ENCODE data around the gene CD8B2.
"Not testable (repeated sequence)": the region's sequence is repeated elsewhere in the genome, so short reads cannot be mapped to it uniquely, and the experiment has no call there.

CD8B2 gene

GRCh38 chr2:106486551-106487385 lies at the start of gene CD8B2:
CD8B2 (plus strand) TSS chr2:106487364; CDS start chr2:106487427, 63 bp downstream.
- not testable (repeated sequence) for H3K4me1 ChIP-seq (ENCODE audit: control insufficient read depth in 5 of 5, insufficient read depth in 5 of 5, low read length in 5 of 5); H3K9ac ChIP-seq (ENCODE audit: low read length in 5 of 5); H3K4me3 ChIP-seq (ENCODE audit: low read depth in 1 of 5, low read length in 5 of 5); H3K9me3 ChIP-seq (ENCODE audit: control insufficient read depth in 5 of 5, low read length in 5 of 5); H3K36me3 ChIP-seq (ENCODE audit: control insufficient read depth in 5 of 5, insufficient read depth in 5 of 5, low read length in 5 of 5); H3K27ac ChIP-seq (ENCODE audit: low read depth, low read length); H3K27me3 ChIP-seq (ENCODE audit: control insufficient read depth in 5 of 5, insufficient read depth in 4 of 5, low read length in 5 of 5)

GRCh38 chr2:106461882-106462281 lies 25.3 kb upstream of the CD8B2 start:
- H3K27me3 ChIP-seq (ENCODE audit: control insufficient read depth in 5 of 5, insufficient read depth in 4 of 5, low read length in 5 of 5); H3K9me3 ChIP-seq (ENCODE audit: control insufficient read depth in 5 of 5, low read length in 5 of 5); H3K9ac ChIP-seq (ENCODE audit: low read length in 5 of 5); H3K27ac ChIP-seq (ENCODE audit: low read depth, low read length); H3K4me3 ChIP-seq (ENCODE audit: low read depth in 1 of 5, low read length in 5 of 5); H3K36me3 ChIP-seq (ENCODE audit: control insufficient read depth in 5 of 5, insufficient read depth in 5 of 5, low read length in 5 of 5); H3K4me1 ChIP-seq (ENCODE audit: control insufficient read depth in 5 of 5, insufficient read depth in 5 of 5, low read length in 5 of 5): not testable (repeated sequence)

GRCh38 chr2:106467516-106467915 lies 19.6 kb upstream of the CD8B2 start:
- H3K27me3 ChIP-seq (ENCODE audit: control insufficient read depth in 5 of 5, insufficient read depth in 4 of 5, low read length in 5 of 5); H3K4me1 ChIP-seq (ENCODE audit: control insufficient read depth in 5 of 5, insufficient read depth in 5 of 5, low read length in 5 of 5); H3K4me3 ChIP-seq (ENCODE audit: low read depth in 1 of 5, low read length in 5 of 5); H3K9me3 ChIP-seq (ENCODE audit: control insufficient read depth in 5 of 5, low read length in 5 of 5); H3K36me3 ChIP-seq (ENCODE audit: control insufficient read depth in 5 of 5, insufficient read depth in 5 of 5, low read length in 5 of 5); H3K9ac ChIP-seq (ENCODE audit: low read length in 5 of 5); H3K27ac ChIP-seq (ENCODE audit: low read depth, low read length): not testable (repeated sequence)

GRCh38 chr2:106468107-106468506 lies 19.1 kb upstream of the CD8B2 start, which contains the start of gene RGPD3:
RGPD3 (minus strand) TSS chr2:106468413; CDS start chr2:106468288, 125 bp downstream.
- H3K27ac ChIP-seq (ENCODE audit: low read depth, low read length); H3K4me3 ChIP-seq (ENCODE audit: low read depth in 1 of 5, low read length in 5 of 5); H3K36me3 ChIP-seq (ENCODE audit: control insufficient read depth in 5 of 5, insufficient read depth in 5 of 5, low read length in 5 of 5); H3K9ac ChIP-seq (ENCODE audit: low read length in 5 of 5); H3K27me3 ChIP-seq (ENCODE audit: control insufficient read depth in 5 of 5, insufficient read depth in 4 of 5, low read length in 5 of 5); H3K9me3 ChIP-seq (ENCODE audit: control insufficient read depth in 5 of 5, low read length in 5 of 5); H3K4me1 ChIP-seq (ENCODE audit: control insufficient read depth in 5 of 5, insufficient read depth in 5 of 5, low read length in 5 of 5): not testable (repeated sequence)

- not testable (repeated sequence) for H3K9ac ChIP-seq (ENCODE audit: low read length in 5 of 5); H3K27ac ChIP-seq (ENCODE audit: low read depth, low read length); H3K4me3 ChIP-seq (ENCODE audit: low read depth in 1 of 5, low read length in 5 of 5); H3K4me1 ChIP-seq (ENCODE audit: control insufficient read depth in 5 of 5, insufficient read depth in 5 of 5, low read length in 5 of 5); H3K9me3 ChIP-seq (ENCODE audit: control insufficient read depth in 5 of 5, low read length in 5 of 5); H3K27me3 ChIP-seq (ENCODE audit: control insufficient read depth in 5 of 5, insufficient read depth in 4 of 5, low read length in 5 of 5); H3K36me3 ChIP-seq (ENCODE audit: control insufficient read depth in 5 of 5, insufficient read depth in 5 of 5, low read length in 5 of 5)
These were observed 16.5 kb upstream of the CD8B2 start for GRCh38 chr2:106470658-106471057.

GRCh38 chr2:106477647-106478046 lies 9.5 kb upstream of the CD8B2 start:
- not testable (repeated sequence) for H3K9me3 ChIP-seq (ENCODE audit: control insufficient read depth in 5 of 5, low read length in 5 of 5); H3K4me1 ChIP-seq (ENCODE audit: control insufficient read depth in 5 of 5, insufficient read depth in 5 of 5, low read length in 5 of 5); H3K36me3 ChIP-seq (ENCODE audit: control insufficient read depth in 5 of 5, insufficient read depth in 5 of 5, low read length in 5 of 5); H3K27me3 ChIP-seq (ENCODE audit: control insufficient read depth in 5 of 5, insufficient read depth in 4 of 5, low read length in 5 of 5); H3K27ac ChIP-seq (ENCODE audit: low read depth, low read length); H3K4me3 ChIP-seq (ENCODE audit: low read depth in 1 of 5, low read length in 5 of 5); H3K9ac ChIP-seq (ENCODE audit: low read length in 5 of 5)

- H3K9ac ChIP-seq (ENCODE audit: low read length in 5 of 5); H3K4me1 ChIP-seq (ENCODE audit: control insufficient read depth in 5 of 5, insufficient read depth in 5 of 5, low read length in 5 of 5); H3K4me3 ChIP-seq (ENCODE audit: low read depth in 1 of 5, low read length in 5 of 5); H3K9me3 ChIP-seq (ENCODE audit: control insufficient read depth in 5 of 5, low read length in 5 of 5); H3K27me3 ChIP-seq (ENCODE audit: control insufficient read depth in 5 of 5, insufficient read depth in 4 of 5, low read length in 5 of 5); H3K36me3 ChIP-seq (ENCODE audit: control insufficient read depth in 5 of 5, insufficient read depth in 5 of 5, low read length in 5 of 5); H3K27ac ChIP-seq (ENCODE audit: low read depth, low read length): not testable (repeated sequence)
These were observed 7.6 kb upstream of the CD8B2 start for GRCh38 chr2:106479563-106479962.

GRCh38 chr2:106487386-106488191 lies 425 bp downstream of the CD8B2 start:
- H3K27me3 ChIP-seq (ENCODE audit: control insufficient read depth in 5 of 5, insufficient read depth in 4 of 5, low read length in 5 of 5); H3K9ac ChIP-seq (ENCODE audit: low read length in 5 of 5); H3K9me3 ChIP-seq (ENCODE audit: control insufficient read depth in 5 of 5, low read length in 5 of 5); H3K36me3 ChIP-seq (ENCODE audit: control insufficient read depth in 5 of 5, insufficient read depth in 5 of 5, low read length in 5 of 5); H3K4me1 ChIP-seq (ENCODE audit: control insufficient read depth in 5 of 5, insufficient read depth in 5 of 5, low read length in 5 of 5); H3K4me3 ChIP-seq (ENCODE audit: low read depth in 1 of 5, low read length in 5 of 5); H3K27ac ChIP-seq (ENCODE audit: low read depth, low read length): not testable (repeated sequence)

- H3K4me3 ChIP-seq (ENCODE audit: low read depth in 1 of 5, low read length in 5 of 5); H3K27ac ChIP-seq (ENCODE audit: low read depth, low read length); H3K9me3 ChIP-seq (ENCODE audit: control insufficient read depth in 5 of 5, low read length in 5 of 5); H3K4me1 ChIP-seq (ENCODE audit: control insufficient read depth in 5 of 5, insufficient read depth in 5 of 5, low read length in 5 of 5); H3K9ac ChIP-seq (ENCODE audit: low read length in 5 of 5); H3K27me3 ChIP-seq (ENCODE audit: control insufficient read depth in 5 of 5, insufficient read depth in 4 of 5, low read length in 5 of 5); H3K36me3 ChIP-seq (ENCODE audit: control insufficient read depth in 5 of 5, insufficient read depth in 5 of 5, low read length in 5 of 5): not testable (repeated sequence)
These were observed 2.5 kb downstream of the CD8B2 start for GRCh38 chr2:106489701-106490100.

GRCh38 chr2:106492399-106492798 lies 5.2 kb downstream of the CD8B2 start:
- H3K9ac ChIP-seq (ENCODE audit: low read length in 5 of 5); H3K4me1 ChIP-seq (ENCODE audit: control insufficient read depth in 5 of 5, insufficient read depth in 5 of 5, low read length in 5 of 5); H3K9me3 ChIP-seq (ENCODE audit: control insufficient read depth in 5 of 5, low read length in 5 of 5); H3K36me3 ChIP-seq (ENCODE audit: control insufficient read depth in 5 of 5, insufficient read depth in 5 of 5, low read length in 5 of 5); H3K4me3 ChIP-seq (ENCODE audit: low read depth in 1 of 5, low read length in 5 of 5); H3K27ac ChIP-seq (ENCODE audit: low read depth, low read length); H3K27me3 ChIP-seq (ENCODE audit: control insufficient read depth in 5 of 5, insufficient read depth in 4 of 5, low read length in 5 of 5): not testable (repeated sequence)

Measured in subcutaneous abdominal adipose tissue (tissue), 5 donors.